Nasal cavity respiratory epithelium epithelial cell of viscerocranial mucosa (primary cell): ENCODE data around the gene SLX1B. TPM values are rescaled to one million over a fixed set of nuclear protein-coding genes. Genes with fewer than 3 reads are reported as not detected.

ENCODE experiments used
- total RNA-seq: library from RNA; depleted of rRNA; stranded (reverse); fragments of >200 nt; gene quantifications from 2 replicates; pipeline ENCODE4 v1.2.3, GENCODE V29; 2014

SLX1B gene
- 4.6 and 14.4 TPM in 2 replicates for total RNA-seq

DNA sequence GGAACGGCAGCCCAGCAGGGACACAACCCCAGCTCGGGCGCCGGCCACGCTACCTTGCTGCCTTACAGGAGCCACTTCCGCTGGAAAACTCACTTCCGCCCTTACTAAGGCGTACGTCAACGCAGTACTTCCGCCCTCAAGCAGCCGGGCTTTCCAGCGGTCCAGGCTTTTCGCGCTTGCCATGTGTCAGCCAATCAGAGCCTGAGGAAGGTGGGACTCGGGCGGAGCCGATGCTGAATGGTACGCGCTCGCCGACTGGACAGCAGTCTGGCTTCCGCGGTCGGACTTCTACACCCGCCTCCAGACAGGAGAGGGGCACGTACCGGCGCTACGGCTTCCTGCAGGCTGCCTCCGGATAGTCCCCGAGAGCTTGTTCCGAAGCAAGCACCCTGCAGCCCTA, at the start of gene SLX1B, which contains the start of gene BOLA2:
Gene SLX1B, plus strand, starts transcription at position 265 of the 400 bp plus-strand sequence.
Gene BOLA2, minus strand, starts transcription at position 83 of the 400 bp plus-strand sequence. CDS start 98 bp downstream, outside the sequence.

DNA sequence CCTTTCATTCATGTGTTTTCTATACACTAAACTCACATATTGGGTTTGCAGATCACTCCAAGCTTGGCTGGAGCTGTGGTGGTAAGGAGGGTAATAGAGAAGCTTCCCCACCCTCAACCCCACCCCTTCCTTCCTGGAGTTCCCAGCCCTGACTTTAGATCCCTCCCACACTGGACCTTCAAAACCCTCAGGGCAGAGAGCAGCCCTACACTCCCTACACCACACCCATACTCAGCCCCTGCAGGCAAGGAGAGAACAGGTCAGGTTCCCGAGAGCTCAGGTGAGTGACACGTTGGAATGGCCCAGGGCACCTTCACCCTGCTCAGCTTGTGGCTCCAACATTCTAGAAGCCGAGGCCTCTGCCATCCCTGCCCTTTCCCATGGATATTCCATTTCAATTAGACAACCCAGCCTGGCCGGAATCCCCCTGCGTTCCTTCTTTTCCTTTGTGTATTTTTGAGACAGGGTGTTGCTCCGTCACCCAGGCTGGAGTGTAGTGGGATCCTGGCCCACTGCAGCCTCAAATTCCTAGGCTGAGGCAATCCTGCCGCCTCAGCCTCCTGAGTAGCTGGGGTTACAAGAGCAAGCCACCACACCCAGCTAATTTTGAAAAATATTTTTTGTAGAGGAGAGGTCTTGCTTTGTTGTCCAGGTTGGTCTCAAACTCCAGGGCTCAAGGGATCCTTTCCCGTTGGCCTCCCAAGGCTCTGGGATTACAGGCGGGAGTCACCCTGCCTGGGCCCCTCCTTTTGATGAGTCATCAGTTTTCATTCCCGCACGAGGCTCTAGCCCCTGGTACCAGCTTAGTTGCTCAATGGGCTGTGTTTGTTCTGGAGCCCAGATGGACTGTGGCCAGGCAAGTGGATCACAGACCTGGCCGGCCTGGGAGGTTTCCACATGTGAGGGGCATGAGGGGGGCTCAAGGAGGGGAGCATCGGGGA, 5.6 kb downstream of the SLX1B start, which contains the start of gene SULT1A4:
Gene SULT1A4, plus strand, starts transcription at position 208 of the 941 bp plus-strand sequence. CDS start 1,473 bp downstream, outside the sequence.

DNA sequence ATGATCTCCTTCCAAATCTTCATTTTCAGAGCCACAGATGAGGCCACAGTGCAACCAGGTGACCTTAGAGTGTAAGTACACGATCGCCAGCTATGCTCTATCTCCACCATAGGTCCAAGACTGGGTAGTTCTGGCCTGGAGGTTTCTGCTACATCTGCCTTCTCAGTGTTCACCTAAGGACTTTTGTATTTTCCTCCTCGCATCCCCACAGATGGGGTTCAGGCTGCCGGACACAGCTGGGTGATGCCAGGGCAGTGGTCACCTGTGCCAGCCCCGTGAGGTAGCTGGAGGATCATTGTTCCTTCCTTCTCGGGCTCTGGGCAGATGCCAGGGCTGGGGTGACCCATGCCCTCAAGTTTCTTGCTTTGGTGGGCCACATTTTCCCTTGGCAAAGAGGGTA, 52.0 kb downstream of the SLX1B start, which contains the start of gene NPIPB12:
Gene NPIPB12, minus strand, starts transcription at position 101 of the 400 bp plus-strand sequence.

Other genes with a start within 250 kb of the SLX1B start
- under 0.01 and 0.28 TPM in 2 replicates for gene NPIPB11, start 47.8 kb upstream of the SLX1B start, total RNA-seq
- gene BOLA2, start 182 bp upstream of the SLX1B start, total RNA-seq = 25.0 and 62.2 TPM in 2 replicates
- gene SULT1A4, start 5.4 kb downstream of the SLX1B start, total RNA-seq = 0.34 and 0.50 TPM in 2 replicates
- 8.2 and 40.9 TPM in 2 replicates for gene NPIPB12, start 51.9 kb downstream of the SLX1B start, total RNA-seq
- gene SPN, start 208.7 kb downstream of the SLX1B start, total RNA-seq = not detected in 2 replicates
- under 0.01 and 0.28 TPM in 2 replicates for gene QPRT, start 224.6 kb downstream of the SLX1B start, total RNA-seq